D721Med (cell line): ENCODE measurements around the gene KIZ.

Experiments
- DNase-seq: peaks from one replicate; pipeline ENCODE4 v3.0.0; 2011; ENCODE audit warnings: low spot score; ENCODE audit not compliant: insufficient read length
- FAIRE-seq: peaks from 2 replicates; lab custom pipeline; 2011; peaks lifted over from hg19 to GRCh38; lab: Jason Lieb, UNC
- CTCF ChIP-seq: IDR thresholded peaks from 2 replicates; pipeline ENCODE4 v1.5.1; 2012; ENCODE audit warnings: mild to moderate bottlenecking, control low read depth; ENCODE audit not compliant: insufficient read depth; ENCODE audit errors: missing control alignments

The KIZ gene

GRCh38 chr20:21090111-21090618, 35.7 kb upstream of the KIZ start:
- FAIRE-seq: no peak
- TF ChIP-seq CTCF: no peak
- no peak for DNase-seq

- FAIRE-seq: no peak
- DNase-seq: no peak
- no peak for TF ChIP-seq CTCF
Observed at GRCh38 chr20:21090721-21091120, 35.2 kb upstream of the KIZ start.

GRCh38 chr20:21092806-21093205, 33.1 kb upstream of the KIZ start:
- no peak for DNase-seq
- TF ChIP-seq CTCF: no peak
- FAIRE-seq: no peak

- no peak for FAIRE-seq
Observed at GRCh38 chr20:21096321-21097043, 29.4 kb upstream of the KIZ start.

GRCh38 chr20:21099751-21100577, 25.9 kb upstream of the KIZ start:
- DNase-seq: no peak
- no peak for TF ChIP-seq CTCF
- no peak for FAIRE-seq

More at GRCh38 chr20:21096321-21097043, 29.4 kb upstream of the KIZ start:
- no peak for TF ChIP-seq CTCF
- DNase-seq: no peak

- FAIRE-seq (no peak), DNase-seq (no peak)
- TF ChIP-seq CTCF: no peak
Observed at GRCh38 chr20:21100578-21101452, 25.1 kb upstream of the KIZ start.
